Gastroesophageal sphincter (tissue), 4 donors: ENCODE results near the gene ATAD2B. TPM values are rescaled to one million over a fixed set of nuclear protein-coding genes. Genes with fewer than 3 reads are reported as not detected.
A peak's percentile ranks its signal among the peaks of the same experiment; 100 is the strongest.
"Not testable (repeated sequence)": the region's sequence is repeated elsewhere in the genome, so short reads cannot be mapped to it uniquely, and the experiment has no call there.

Experiments used
- ATAC-seq: fragments of 150-250 bp; one replicate; pipeline ENCODE4 v1.9.1; 2016; ENCODE audit warnings: mild to moderate bottlenecking, moderate library complexity
- H3K27ac ChIP-seq, 4 donors: fragments of 200-600 bp; sonication (generic) in 3 of 4; 1 replicate in 3 of 4; 2 replicates in 1 of 4; pipeline ENCODE4 v1.5.1; 2016 to 2019
- H3K27me3 ChIP-seq: fragments of 200-600 bp; sonication (generic); one replicate; pipeline ENCODE4 v1.5.1; 2019
- H3K36me3 ChIP-seq, 2 donors: fragments of 200-600 bp; sonication (generic); one replicate each; pipeline ENCODE4 v1.5.1; 2019; ENCODE audit warnings: control low read depth in 1 of 2
- H3K4me1 ChIP-seq, 3 donors: fragments of 200-600 bp; sonication (generic); 1 replicate in 2 of 3; 2 replicates in 1 of 3; pipeline ENCODE4 v1.5.1; 2016 to 2019; ENCODE audit warnings: control low read depth in 2 of 3
- H3K4me3 ChIP-seq, 2 donors: fragments of 200-600 bp; sonication (generic); one replicate each; pipeline ENCODE4 v1.5.1; 2019; ENCODE audit warnings: mild to moderate bottlenecking in 1 of 2, moderate library complexity in 1 of 2
- H3K9me3 ChIP-seq, 3 donors: fragments of 200-600 bp; sonication (generic); one replicate each; pipeline ENCODE4 v1.5.1; 2017 to 2019; ENCODE audit warnings: control low read depth in 2 of 3
- CTCF ChIP-seq, 4 experiments: fragments of 200-600 bp in 2 of 4; fragments of 450-650 bp in 2 of 4; sonication (generic) in 1 of 4; IDR thresholded peaks; one replicate each; pipeline ENCODE4 v1.5.1; 2017 to 2019; ENCODE audit warnings: antibody characterized with exemption in 4 of 4, mild to moderate bottlenecking in 2 of 4, moderate library complexity in 2 of 4
- EP300 ChIP-seq: sonication (generic); formaldehyde crosslinking; IDR thresholded peaks from one replicate; pipeline ENCODE4 v1.6.1; 2017; ENCODE audit warnings: antibody characterized with exemption, mild to moderate bottlenecking
- POLR2A ChIP-seq, 2 donors: fragments of 450-650 bp; IDR thresholded peaks; one replicate each; pipeline ENCODE4 v1.6.1; 2017; ENCODE audit warnings: antibody characterized with exemption in 2 of 2, mild to moderate bottlenecking in 2 of 2, moderate library complexity in 1 of 2
- POLR2AphosphoS5 ChIP-seq: sonication (generic); formaldehyde crosslinking; IDR thresholded peaks from one replicate; pipeline ENCODE4 v1.6.1; 2017; ENCODE audit warnings: antibody characterized with exemption
- WGBS, 2 donors: methylation state at CpG; one replicate each; pipeline ENCODE4 v1.1.5; 2018; ENCODE audit warnings: low coverage in 1 of 2; 5-methylcytosine and 5-hydroxymethylcytosine counted together
- total RNA-seq, 4 donors: library from RNA; depleted of rRNA; stranded (reverse); fragments of >200 nt; gene quantifications; one replicate each; pipeline ENCODE4 v1.1.0, GENCODE V29; 2016

Gene ATAD2B
- total RNA-seq = 10 to 100 TPM; 10.4 to 36.1 (median 16.8) TPM

- 0 to 1% methylated on average over 24 to 26 of the region's 88 CpGs for WGBS, 2 donors
- Histone ChIP-seq H3K36me3 (peaks cover 0 to 5% of the 10 kb centered on the region in 2 donors), H3K4me3 (peak within 1 kb of the TSS; percentile 81 to 97), H3K4me1 (peaks cover 0 to 61% (median 21%) of the 10 kb centered on the region in 3 donors), H3K27ac (peak within 1 kb of the TSS; percentile 94 to 100 (median 98)), H3K27me3 (no peaks in the 10 kb centered on the region), H3K9me3 (no peaks in the 10 kb centered on the region)
- TF ChIP-seq EP300 = no peak
- peak; percentile 82 to 83 for TF ChIP-seq POLR2A (IDR thresholded peaks at IDR 0.05)
- peak; percentile 86 to 94 (median 92) for TF ChIP-seq CTCF (IDR thresholded peaks at IDR 0.05)
- TF ChIP-seq POLR2AphosphoS5 = peak; percentile 84
- ATAC-seq = peak; percentile 96
Measured at GRCh38 chr2:23926750-23927571, at the start of gene ATAD2B. ATAD2B (minus strand) TSS chr2:23927123; CDS start chr2:23926770, 353 bp downstream.

GRCh38 chr2:23967846-23968245 is 40.9 kb upstream of the ATAD2B start:
- no peak overlapping the region for H3K4me3 ChIP-seq
- no peaks in the 10 kb centered on the region for H3K27me3 ChIP-seq
- WGBS, 2 donors = 92 to 100% methylated on average over 2 to 4 of the region's 4 CpGs
- no peaks in the 10 kb centered on the region for H3K9me3 ChIP-seq
- H3K27ac ChIP-seq = no peak overlapping the region
- no peaks in the 10 kb centered on the region for H3K4me1 ChIP-seq
- no peak for ATAC-seq
- no peak for TF ChIP-seq POLR2AphosphoS5
- TF ChIP-seq EP300 = no peak
- peaks cover 0 to 26% of the 10 kb centered on the region in 2 donors for H3K36me3 ChIP-seq

- Histone ChIP-seq H3K27me3 (no peaks in the 10 kb centered on the region), H3K36me3 (peaks cover 0 to 9% of the 10 kb centered on the region in 2 donors), H3K4me3 (no peak overlapping the region), H3K27ac (peak overlapping the region in 1 of 4 donors; percentile 19), H3K9me3 (no peaks in the 10 kb centered on the region), H3K4me1 (peaks cover 0 to 25% (median 0%) of the 10 kb centered on the region in 3 donors)
- no peak for ATAC-seq
- 60 to 92% methylated on average over 4 to 6 of the region's 6 CpGs for WGBS, 2 donors
- TF ChIP-seq CTCF (IDR thresholded peaks at IDR 0.05) (peak in 2 of 4 experiments; percentile 33 to 38), POLR2A (IDR thresholded peaks at IDR 0.05) (no peak)
Measured at GRCh38 chr2:23954325-23955014, 27.5 kb upstream of the ATAD2B start.

GRCh38 chr2:23953625-23954024 is 26.7 kb upstream of the ATAD2B start:
- TF ChIP-seq POLR2AphosphoS5 (no peak), POLR2A (IDR thresholded peaks at IDR 0.05) (no peak), CTCF (IDR thresholded peaks at IDR 0.05) (no peak), EP300 (no peak)
- H3K36me3 ChIP-seq = peaks cover 0 to under 1% of the 10 kb centered on the region in 2 donors
- H3K4me3 ChIP-seq = no peak overlapping the region
- H3K4me1 ChIP-seq = peaks cover 0 to 21% (median 0%) of the 10 kb centered on the region in 3 donors
- H3K27ac ChIP-seq = peak overlapping the region in 1 of 4 donors; percentile 19
- H3K9me3 ChIP-seq = no peaks in the 10 kb centered on the region
- no peak for ATAC-seq
- no peaks in the 10 kb centered on the region for H3K27me3 ChIP-seq

DNA sequence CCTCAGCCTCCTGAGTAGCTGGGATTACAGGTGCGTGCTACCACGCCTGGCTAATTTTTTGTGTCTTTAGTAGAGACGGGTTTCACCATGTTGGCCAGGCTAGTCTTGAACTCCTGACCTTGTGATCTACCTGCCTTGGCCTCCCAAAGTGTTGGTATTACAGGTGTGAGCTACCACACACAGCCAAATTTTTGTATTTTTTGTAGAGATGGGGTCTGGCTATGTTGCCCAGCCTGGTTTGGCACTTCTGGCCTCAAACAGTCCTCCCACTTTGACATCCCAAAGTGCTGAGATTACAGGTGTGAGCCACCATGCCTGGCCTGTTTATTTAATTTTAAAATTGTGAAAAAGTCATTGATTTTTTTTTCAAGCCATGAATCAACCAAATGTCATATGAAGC is 25.6 kb upstream of the ATAD2B start:
- not testable (repeated sequence) for H3K4me3 ChIP-seq, H3K27me3 ChIP-seq, H3K36me3 ChIP-seq, H3K9me3 ChIP-seq, ATAC-seq, H3K27ac ChIP-seq
- WGBS, 2 donors = 100% methylated on average over 3 of the region's 3 CpGs; no CpG with 5 or more reads in 1 of the 2 donors
- H3K4me1 ChIP-seq = peaks cover 0 to 24% (median 0%) of the 10 kb centered on the region in 3 donors
